GM19025 (cell line): ENCODE results near the gene LEFTY1.

Experiments
- ATAC-seq: cut with Tn5 transposase; IDR thresholded peaks from one replicate; pipeline ENCODE4 v1.9.1; 2021; ENCODE audit warnings: mild to moderate bottlenecking, low read depth, moderate library complexity; ENCODE audit not compliant: unreplicated experiment

LEFTY1 gene

DNA sequence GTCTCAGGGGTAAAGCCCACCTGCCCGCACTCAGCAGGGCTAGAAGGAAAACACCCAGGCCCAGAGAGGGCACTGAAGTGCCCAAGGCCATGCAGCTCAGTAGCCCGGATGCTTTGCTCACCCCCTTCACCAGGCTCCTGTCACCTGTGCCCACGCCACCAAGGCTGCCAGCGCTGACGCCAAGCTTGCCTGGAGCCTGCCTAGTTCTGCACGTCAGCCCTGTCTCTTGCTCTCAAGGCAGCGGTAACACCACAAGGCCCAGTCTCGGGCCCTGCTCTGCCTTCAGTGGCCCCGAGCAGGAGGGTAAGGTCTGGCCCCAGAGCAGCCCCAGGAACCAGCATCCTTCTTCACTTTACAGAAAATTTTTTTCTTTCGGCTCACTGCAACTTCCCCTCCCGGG lies 14.5 kb downstream of the LEFTY1 start:
- no peak for ATAC-seq

DNA sequence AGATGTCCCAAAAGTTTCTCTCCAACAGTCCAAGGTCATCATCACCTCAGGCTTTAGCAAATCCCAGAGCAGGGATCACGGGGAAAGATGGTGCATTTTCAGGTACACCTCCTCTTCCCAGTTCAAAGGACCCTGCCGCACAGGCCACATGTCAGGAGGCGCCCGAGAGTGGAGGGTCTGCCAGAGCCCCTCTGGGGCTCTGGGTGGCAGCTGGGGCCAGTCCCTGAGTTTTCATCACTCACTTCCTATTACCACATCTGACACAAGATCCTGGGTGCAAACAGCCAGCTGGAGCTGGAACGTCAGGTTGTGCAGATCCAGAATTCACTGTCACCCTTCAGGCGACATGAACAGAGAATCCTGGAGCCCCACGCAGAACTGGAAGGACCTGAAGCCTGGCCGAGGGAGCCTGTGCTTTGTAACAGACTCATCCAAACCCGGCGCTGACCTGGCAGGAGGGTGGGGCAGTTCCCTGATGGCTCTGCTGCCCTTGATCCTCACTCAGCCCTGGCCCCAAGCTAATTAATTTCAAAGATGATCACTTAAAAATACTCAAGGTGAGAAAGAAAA lies 15.6 kb downstream of the LEFTY1 start:
- no peak for ATAC-seq

DNA sequence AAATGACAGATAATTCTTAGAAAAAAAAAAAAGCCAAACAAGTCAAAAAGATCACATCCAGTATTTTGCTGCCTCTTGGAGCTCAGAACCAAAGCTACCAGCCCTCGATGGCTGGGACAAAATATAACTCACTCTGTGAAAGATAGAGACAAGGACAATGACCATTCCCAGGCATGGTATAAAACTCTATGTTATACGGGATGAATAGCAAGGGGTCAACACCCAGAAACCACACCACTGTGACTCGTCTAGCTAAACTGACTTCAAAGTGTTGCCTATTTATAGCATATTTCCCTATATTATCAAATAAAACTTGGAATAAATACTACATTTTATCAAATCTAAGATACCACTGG lies 16.9 kb downstream of the LEFTY1 start:
- ATAC-seq = no peak

DNA sequence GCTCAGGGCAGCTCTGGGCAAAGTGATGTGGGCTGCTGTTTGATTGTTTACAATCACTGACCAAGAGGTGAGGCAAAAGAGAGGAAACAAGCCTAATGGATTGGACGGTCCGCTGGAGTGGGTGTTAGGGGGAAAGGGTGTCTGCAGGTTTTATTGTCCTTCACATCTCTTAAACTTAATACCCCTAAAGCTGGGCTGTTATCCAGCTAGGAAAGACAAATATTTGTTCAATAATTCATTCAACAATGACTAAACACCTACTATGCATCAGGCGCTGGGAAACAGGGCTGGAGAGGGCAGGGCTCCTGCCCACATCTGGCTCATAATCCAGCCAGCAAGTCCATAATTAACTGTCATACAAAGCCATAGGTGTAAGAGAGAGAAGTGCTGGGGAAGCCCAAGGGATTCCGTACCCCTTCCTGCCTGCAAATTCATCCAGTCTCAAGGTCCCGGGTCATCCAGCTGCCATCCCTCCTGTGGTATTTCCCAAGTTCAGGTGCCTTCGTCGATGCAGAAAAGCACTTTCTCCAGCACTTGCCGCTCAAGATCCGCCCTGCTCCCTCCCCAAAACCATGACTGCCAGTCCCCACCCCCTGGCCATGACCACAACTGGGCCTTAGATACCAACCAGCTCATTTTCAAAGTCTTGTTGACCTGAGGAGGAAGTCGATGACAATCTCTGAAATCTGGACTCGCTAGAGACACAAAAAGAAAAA lies 17.4 kb downstream of the LEFTY1 start:
- ATAC-seq = no peak

DNA sequence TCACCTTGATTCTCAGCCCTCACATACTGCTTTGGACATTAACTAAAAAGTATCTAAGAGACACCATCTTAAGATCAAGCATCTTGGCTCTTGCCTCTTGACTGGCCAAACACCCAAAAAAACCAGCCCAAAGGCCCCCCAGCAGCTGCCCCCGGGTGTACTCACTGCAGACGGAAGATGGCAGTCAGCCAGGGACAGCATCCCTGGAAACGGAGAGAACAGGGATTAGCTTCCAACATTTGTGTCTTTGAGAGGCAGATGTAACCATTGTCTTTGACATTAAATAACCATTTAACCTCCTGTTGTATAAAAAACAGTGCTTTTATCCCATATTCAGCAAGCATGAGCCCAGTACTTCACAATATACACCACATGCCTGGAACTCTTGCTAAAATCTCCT lies 18.0 kb downstream of the LEFTY1 start:
- no peak for ATAC-seq

DNA sequence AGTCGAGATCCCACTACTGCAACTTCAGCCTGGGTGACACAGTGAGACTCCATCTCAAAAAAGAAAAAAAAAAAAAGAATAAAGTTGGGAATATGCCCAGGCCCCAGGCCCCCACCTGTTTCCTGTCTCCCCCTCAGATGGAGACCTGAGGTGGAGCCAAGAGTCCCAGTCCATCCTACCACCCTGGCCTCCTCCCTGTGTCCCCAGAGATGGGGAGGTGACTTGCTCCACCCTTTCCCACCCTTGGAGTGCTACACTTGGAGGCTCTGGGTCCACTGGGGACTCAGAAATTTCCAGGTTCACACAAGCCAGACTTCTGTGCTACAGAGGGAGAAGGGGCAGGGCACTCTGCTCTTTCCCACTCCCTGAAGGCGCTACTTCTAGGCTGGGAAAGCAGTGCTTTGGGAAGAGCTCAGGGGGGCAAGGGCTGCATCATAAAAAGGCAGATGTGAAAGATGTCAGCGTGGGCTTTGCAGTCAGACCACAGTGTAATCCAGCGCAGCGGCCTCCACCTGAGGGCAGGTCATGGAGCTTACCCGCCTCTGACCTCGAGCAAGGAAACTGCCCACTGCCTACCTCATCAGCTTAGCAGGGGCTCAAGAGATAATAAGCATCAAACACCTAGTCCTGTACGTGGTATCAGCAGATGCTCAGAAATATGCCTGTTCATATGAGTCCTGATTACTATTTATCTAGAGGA lies 20.2 kb downstream of the LEFTY1 start:
- no peak for ATAC-seq

DNA sequence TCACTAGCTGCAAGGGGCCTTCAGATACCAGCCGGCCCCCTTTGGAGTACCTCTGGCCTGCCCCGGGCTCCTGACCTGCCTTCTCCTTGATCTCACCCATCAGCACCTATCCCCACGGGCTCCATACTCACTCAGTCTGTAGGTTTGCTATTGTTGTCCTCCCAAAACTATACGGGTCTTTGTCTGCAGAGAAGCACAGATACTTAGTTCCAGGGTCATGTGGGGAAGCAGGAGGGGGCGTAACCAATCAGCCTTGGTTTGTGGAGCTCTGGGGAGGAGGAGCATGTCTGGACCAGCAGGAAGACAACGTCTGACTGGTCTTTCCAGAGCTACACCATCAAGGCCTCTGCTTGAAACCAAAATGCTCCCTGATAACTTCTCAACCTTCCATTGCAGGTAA lies 22.0 kb downstream of the LEFTY1 start:
- ATAC-seq = no peak

DNA sequence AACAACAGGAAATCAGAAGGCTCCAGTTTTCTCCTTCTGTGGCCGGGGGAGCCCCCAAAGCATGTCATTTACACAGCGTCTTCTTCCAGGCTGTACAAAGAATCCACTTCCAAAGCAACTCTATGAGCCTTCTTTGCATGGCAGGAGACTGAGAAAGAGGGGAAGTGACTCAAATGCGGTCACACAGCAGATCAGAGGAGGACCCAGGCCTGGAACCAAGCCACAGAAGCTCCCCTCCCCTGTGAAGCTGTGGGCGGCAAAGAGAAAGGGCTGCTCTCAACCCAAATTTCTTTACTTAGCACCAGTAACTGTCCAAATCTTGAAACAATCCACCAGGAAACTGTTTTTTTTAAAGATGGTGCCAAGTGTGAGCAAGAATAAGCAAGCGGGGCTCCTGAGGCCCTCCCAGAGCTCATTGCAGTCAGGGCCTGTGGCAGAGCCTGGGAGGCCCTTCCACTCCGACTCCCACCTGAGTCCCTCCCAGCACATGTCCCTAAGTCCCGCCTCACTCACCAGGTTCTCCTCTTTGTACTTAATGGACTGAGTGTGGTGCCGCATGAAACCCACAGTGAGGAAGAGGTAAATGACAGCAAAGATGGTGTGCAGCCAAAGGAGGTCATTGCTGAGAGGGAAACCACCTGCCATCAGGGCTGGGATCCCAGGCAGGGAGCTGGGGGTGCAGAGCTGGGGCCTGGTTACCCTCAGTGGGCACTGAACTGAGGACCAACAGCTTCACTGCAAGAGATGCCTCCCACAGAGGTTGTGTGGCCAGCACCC lies 22.7 kb downstream of the LEFTY1 start:
- no peak for ATAC-seq

DNA sequence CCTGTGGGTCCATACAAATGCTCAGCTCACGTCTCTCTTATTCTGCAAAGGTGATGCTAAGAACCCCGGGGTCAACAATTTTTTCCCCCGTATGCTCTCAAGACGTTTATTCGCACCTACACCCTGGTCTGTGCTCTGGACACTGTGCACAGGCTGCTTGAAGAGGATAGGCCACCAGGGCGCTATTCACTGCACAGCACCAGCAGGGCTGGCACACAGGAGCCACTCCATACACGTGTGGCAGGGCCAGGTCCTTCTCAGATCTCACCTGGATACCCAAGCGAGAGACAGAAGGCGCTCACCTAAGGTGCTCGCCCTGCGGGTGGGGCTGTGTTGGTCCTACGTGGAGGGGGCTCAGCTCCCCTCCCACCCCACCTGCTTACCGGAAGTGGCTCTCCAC lies 23.4 kb downstream of the LEFTY1 start:
- no peak for ATAC-seq

DNA sequence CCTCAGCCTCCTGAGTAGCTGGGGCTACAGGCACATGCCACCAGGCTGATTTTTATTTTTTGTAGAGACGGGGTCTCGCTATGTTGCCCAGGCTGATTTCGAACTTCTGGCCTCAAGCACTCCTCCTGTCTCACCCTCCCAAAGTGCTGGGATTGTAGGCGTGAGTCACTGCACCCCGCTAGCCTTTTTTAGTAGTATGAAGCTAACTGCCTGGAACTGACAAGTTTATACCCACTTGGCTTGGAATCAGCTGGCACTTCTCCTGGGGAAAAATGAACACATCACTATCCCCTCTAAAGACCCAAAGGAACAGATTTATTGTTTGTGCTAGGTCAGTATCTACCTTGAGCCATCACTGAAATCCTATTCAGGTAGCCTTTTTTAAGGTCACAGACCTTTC lies 25.8 kb downstream of the LEFTY1 start:
- no peak for ATAC-seq

DNA sequence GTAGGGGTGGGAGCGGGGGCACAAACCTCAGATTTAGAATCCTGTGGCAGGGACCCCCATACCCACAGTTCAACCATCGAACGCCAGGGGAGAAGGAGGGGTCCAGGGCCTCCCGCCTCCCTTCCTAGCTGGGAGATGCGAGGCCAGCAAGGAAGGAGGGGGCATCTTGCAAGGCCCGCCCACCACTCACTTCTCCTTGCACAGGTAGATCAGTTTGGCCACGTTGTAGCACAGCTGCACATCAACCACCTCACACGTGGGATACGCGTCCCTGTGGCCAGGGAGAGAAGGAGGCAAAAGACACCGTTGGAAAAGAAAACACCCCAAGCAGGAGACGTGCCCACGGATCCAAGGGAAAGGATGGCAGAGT lies 26.4 kb downstream of the LEFTY1 start:
- ATAC-seq = no peak

DNA sequence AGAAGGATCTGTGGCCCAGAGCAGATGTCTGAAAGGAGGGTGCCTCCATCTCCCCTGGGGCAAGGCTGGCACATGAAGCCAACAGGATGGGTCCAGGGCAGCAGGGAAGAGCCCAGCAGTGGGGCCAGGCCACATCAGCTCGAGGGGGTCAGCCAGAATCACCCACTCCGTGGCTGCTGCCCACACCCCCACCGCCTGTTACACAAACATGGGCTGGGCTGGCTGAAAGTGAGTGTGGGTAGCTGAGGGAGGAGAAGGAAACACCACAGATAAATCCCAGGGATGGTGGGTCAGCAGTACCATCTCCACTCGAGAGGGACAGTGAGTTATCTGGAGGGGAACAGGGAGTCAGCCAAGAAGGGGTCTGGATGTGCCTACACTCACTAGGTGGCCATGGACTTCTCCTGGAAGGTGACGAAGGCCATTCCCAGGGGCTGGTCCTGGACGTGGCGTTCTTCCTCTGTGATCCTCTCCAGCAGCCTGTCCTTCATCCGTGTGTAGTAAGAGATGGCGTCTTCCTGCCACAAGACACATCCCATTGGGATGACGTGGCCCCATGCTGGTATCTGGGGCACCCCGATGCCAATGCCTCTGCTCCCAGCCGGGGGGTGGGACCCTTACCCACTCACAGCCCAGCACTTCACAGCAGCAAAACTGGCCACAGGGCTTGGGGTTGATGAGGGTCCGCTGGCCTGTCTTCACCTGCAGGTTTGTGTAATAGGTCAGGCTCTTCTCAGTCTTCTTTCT lies 26.9 kb downstream of the LEFTY1 start:
- no peak for ATAC-seq

DNA sequence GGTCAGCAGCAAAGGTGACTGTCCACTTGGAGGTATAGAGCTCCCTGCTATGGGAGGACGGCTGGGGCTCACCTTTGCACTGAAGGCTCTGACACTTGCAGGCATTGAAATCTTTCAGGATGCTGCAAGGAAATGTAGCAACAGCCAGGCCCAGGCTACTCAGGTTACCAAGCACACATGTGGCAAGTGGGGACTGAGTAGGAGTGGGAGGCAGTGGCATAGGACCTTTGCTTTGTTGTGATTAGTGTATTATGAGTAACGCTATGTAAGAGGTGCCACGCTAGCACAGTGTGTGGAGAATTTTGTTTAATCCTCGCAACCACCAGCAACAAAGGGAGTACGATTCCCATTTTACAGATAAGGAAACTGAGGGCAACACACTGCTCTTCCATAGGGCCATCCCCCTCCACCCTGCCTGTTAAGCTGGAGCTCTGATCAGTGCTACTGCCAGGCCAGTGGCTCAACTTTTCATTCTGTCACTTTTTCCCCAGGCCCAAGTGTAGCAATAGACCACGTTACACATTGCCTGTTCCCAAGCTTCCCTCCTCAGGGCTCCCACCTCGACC lies 28.0 kb downstream of the LEFTY1 start:
- ATAC-seq = no peak

DNA sequence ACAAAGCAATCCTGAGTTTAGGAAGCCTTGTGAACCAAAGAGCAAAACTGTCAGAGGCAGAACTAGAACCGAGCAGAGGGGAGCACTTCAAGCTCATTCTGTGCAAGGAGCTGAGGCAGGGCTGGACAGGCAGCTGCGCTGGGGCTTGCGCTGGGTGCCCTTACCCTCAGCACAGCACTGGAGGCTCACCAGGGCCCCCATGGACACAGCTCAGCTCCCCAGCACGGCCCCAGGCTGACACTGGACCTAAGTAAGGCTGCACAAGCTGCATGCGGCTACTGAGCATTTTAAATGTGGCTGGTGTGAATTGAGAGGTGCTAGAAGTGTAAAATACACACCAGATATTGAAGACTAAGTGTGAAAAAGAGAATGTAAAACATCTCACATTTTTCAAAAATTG lies 28.8 kb downstream of the LEFTY1 start:
- no peak for ATAC-seq

DNA sequence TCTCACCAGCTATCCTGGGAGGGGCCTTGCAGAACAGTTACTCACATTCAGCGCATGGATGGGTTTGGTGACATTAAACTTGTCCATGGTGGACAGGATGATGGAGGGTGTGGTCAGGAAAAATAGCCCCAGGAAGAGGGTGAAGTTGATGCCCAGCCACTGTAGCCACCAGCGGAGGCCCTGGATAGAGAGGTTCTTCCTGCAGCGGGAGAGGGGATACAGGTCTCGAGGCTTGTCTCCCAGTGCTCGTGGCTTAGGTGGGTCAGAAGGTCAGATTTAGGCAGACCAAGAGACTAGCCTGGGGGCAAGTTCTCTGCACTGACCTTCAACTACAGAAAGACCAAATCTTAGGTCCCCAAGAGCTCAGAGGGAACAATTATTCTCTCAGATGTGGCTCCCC lies 29.8 kb downstream of the LEFTY1 start:
- ATAC-seq = no peak

DNA sequence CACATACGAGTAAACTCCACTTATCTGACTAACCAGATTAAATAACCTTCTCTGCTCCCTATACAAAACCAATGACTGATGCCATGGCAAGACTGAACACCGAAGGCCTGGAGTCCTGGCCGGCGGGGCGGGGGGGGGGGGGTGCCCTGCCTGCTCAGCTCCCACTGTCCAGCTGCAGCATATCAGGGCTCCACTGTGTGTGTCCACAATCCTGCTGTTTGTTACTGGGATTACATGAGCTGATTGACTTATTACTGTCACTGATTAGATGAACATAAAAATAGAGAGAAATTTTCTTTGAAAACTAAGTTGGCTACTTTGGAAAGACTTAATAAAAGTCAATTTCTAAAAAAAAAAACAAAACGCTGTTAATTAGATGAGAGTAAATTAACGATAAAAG lies 31.7 kb downstream of the LEFTY1 start:
- no peak for ATAC-seq

DNA sequence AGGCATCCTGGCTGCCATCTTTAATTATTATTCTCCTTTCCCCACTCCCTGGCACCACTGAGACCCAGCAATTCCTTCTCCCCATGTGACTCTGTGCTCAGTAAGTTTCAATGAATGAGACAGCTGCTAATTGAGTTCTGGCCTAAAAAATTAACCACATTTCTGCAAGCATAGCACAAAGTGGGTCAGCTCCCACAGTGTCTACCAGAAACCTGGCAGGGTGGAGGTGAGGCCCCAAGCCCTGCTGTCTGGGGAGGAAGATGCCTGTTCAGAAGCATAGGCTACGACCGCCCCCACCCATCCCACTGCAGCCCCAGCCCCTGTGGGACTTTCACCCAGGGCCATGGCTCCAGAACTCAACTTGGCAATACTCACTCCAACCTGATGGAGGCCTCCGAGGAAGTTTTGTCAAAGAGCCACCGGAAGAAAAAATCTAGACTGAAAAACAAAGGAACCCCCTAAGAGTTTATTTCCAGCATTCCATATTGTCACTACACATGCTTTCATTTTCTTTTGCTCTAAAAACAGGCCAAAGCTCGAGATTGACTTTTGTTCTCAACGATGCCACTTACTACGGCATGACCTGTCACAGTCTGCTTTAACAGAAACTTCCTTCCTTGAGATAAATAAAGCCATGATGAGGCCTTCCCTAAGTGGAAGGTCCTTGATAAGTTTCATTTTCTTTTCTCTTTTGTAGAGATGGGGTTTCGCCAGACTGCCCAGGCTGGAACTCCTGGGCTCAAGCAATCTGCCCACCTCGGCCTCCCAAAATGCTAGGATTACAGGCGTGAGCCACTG lies 33.2 kb downstream of the LEFTY1 start:
- ATAC-seq = no peak

DNA sequence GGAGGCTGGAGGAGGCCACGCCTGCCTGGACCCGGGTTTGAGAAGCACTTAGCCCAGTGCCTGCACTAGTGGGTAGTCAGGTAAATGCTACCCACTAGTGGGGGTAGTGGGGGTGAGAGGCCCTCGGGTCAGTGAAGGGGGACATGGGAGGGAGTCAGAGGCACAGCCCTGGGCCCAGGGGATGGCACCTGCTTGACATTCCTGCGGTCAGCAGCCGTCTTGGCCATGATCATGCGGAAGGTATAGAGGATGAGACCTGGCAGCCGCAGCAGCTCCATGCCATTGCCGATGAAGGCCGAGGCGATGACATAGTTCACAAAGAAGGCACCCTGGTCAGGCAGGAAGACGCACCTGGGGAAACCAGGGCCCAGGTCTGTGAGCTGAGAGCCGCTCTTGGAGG lies 35.5 kb downstream of the LEFTY1 start:
- no peak for ATAC-seq

DNA sequence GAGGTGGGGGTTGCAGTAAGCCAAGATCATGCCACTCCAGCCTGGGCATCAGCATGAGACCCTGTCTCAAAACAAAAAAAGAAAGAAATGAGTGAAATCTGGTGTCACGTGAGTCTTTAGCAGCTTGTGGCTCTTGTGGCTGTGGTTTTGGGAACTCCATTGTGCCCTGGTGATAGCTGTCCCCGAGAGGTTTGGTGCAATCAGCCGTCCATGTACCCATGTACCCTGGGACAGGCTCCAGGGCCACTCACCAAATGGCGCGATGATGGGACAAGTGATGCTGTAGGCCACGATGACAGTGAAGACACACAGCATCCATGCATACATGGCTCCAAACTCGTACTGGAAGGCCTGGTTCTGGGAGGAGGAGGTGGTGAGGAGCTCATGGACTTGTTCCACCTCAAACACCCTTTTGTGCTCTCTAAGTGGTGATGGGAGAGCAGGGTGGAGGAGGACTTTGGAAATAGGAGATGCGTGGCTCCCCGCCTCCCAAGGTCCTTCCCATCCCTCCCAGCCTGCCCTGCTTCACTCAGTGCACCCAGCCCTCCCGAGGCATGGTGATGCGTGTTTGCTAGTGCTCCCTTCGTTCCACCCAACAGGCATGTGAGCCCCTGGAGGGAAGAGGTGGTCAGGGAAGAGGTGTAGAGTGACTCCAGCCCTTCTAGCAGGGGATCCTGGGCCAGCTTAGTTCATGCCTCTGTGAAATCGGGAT lies 36.4 kb downstream of the LEFTY1 start:
- no peak for ATAC-seq
